Measurements from ENCODE around the gene ERN1.

- no peak for TF ChIP-seq RAD21 (IDR thresholded peaks at IDR 0.05 in 1 of 2, conservative IDR thresholded peaks at IDR 0.05 in 1 of 2; ENCODE audit: low read depth in 2 of 2, low read length in 2 of 2)
- TF ChIP-seq POLR2A (IDR thresholded peaks at IDR 0.05; ENCODE audit: control extremely low read depth in 1 of 2, low read depth in 2 of 2, low read length in 2 of 2) = no peak
These were observed 55.9 kb downstream of the ERN1 start for GRCh38 chr17:64073771-64074703.
